Anterior cingulate cortex (tissue), 58 donors: ENCODE measurements around the gene PTCRA.

ENCODE experiments used
- DNase-seq, 58 donors: peaks; one replicate each; lab custom pipeline; 2025; lab: John Stamatoyannopoulos, UW

The PTCRA gene

DNA sequence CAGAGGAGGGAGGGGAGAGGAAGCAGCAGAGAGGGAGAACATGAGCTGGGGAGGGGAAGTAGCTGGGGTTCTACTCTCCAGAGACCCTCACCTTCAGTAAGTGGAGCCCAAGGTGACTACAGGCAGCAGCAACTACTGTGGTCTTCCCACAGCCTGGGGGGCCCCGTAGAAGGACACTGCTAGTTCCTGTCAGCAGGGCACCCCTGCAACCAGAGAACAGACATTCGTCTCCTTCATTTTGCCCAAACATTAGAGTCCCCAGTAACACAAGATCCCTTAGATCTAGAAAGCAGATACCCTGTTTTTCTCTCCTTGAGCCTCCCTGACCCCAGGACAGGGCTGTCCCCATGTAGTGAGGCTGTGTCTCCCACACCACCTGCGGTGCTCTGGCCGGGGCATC is 52.9 kb downstream of the PTCRA start:
- DNase-seq, result no peak

DNA sequence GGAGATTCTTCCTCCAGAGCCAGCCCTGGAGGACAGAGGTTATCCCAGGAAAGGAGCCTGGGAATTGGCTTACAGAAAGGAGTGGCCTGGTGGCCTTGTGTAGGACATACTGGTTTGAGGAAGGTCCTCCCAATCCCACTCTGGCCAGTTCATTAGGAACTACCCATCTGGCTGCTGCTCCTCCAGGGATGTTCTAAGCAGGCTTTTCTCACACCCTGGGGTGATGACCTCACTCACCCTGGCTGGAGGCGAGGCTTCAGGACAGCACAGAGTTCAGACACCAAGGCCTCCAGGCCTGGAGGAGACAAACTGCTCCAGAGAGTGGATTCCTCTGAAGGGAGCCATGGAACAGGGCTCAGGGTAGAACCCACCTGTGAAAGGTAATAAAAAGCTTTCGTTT is 53.6 kb downstream of the PTCRA start:
- no peak for DNase-seq

DNA sequence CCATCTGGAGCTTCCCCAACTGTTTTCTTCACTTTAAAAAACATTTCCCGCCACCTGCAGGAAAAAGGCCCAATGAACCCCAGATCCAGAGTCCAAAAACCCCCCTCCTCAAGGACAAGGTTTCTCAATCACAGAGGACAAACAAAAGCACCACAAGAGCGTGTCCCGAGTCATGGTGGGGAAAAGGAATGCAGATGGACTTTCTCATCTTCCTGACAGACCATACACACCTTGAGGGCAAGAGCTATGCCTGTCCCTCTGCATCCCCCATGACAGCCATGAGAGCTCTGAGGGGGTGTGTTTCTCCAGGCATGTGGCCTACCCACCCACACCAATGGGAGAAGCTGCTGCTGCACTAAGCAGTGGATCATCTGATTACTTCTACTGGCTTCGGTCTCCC is 54.1 kb downstream of the PTCRA start:
- DNase-seq, result no peak

DNA sequence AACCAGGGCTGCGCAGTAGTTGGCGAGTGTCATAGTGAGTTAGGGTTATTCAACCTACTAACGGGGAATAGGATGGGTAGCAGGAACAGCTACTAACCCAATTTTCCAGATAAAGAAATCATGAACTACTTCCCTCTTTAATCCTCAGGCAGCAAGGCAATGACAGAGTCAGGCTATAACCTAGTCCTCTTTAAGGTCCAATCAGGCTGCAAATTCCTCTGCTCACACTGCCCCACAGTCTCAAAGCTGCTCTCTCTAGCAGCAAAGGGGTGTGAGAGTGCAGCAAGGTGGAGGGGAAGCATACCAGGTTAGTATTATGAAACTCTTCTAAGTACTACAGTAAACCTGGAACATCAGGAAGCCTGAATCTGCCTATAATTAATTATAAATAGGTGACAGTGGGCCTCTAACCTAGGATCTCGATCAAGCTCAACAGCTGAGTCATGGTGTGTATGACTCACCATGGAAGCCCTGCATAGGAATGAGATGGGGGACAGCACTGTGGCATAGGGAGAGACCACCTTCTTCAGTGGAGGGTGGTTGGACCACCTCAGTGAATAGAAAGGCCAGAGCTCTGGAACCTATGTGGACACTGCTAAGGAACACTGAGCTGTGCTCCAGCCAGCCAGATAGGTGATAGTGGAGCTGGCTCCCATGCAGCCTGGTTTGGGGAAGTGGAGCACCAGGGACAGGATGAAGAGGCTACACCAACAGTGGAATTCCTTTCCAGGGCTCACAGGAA is 55.2 kb downstream of the PTCRA start:
- DNase-seq, result no peak

GRCh38 chr6:42971746-42972327 is 56.0 kb downstream of the PTCRA start:
- DNase-seq, result peak in 7 of 58 donors; percentile 19 to 64 (median 34)

DNA sequence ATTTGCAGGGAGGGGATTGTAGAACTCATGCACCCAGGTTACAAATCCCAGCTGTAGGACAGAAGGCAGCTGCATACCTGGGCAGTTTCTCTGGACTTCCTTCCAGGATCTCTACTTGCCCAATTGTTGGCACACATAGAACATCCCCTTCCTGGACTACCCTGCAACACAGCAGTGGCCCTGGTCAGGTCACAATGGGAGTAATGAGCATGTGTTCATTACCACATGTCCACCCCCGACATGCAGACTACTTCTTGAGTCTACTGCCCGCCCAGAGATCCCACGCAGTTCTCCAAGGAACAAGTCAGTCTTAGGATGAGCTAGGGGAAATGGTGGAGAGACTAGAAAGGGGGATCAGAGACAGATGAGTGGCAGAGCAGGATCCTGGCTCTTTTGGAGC is 58.1 kb downstream of the PTCRA start:
- DNase-seq, result no peak

DNA sequence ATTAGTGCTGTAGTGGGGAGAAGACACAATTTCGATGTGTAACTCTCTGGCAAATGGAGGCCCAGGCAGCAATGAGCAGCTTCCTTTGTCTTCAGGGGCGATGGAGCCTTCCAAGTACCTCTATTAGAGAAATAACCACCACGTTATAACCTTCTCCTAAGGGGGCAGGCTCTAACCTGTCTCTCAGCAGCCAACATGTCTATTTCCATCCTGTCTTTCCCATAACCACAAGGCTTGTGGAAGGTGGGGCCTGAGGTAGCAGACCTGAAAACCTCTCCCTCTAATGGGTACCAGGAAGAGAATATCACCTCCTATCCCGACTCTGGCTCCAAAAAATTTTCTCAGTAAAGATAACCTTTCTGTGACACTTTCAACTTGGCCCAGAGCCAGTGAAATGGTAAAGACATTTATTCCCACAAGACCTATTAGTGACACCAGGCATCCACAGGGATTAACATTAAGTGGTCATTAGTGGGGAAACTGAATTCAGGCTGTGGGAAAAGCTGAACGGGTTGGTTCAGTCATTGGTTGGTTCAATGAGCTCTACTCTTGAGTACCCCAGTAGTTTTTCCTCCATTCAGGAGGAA is 59.2 kb downstream of the PTCRA start:
- no peak for DNase-seq
